HL-60/S4 treated with retinoic acid at 250 ng/mL for 4 days and 3 days (cell line): ENCODE measurements around the gene HMGCS2.
"Not testable (repeated sequence)": the region's sequence is repeated elsewhere in the genome, so short reads cannot be mapped to it uniquely, and the experiment has no call there.

Experiments used
- in situ Hi-C: fragments of 300-500 bp; cut with MboI; formaldehyde crosslinking; loops from 2 replicates; pipeline ENCODE4 v1.7.0; 2022; ENCODE audit warnings: low sequenced_read_pairs

Gene HMGCS2

GRCh38 chr1:119790451-119791198 lies 21.9 kb upstream of the HMGCS2 start:
- in situ Hi-C loops, result no loop called here

GRCh38 chr1:119787776-119788175 lies 19.1 kb upstream of the HMGCS2 start:
- in situ Hi-C loops, result no loop called here

GRCh38 chr1:119786473-119787050 lies 17.9 kb upstream of the HMGCS2 start:
- in situ Hi-C loops, result not testable (repeated sequence)

DNA sequence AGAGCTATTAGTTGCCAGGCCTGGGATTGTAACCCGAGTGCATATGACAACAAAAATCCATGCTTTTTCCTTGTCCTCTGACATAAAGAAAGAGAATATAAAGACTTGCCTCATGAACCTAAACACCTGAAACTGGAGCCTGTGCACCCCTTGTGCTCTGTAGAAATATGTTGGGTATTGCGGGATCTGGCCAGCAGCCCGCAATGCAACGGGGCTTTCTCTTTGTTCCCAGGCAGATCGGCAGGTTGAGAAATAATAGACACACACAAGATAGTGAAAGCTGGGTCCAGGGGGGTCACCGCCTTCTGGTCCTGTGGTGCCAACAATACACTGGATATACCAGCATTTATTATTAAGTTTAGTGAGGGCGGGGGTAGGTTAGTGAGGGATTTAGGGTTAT lies 17.3 kb upstream of the HMGCS2 start:
- in situ Hi-C loops, result not testable (repeated sequence)

DNA sequence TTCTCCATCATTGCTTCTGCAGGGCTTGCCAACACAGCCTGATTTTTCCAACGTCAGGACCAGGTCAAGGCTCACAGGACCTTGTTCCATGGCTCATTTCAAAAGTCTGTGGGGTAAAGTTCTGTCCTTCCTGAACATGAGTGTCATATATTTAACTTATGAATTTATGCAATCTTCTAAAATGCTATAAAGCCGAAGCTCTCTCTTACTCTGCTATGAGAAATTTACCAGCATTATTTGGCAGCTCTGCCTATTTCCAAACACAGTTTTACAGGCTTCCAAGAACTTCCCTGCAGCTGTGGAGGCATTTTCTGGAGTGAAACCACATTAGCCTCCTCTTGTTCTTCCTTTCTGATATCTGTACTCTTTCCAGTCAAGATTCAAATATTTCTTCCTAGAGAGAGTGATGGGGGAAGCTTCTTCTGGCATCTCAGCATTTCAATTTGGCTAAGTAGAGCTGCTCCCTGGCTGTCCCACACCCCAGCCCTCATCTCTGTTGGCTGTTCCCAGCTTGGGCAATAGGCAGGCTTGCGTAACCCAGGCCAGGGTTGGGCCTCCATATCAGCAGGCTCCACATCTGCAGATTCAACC lies 15.6 kb upstream of the HMGCS2 start:
- in situ Hi-C loops, result no loop called here

DNA sequence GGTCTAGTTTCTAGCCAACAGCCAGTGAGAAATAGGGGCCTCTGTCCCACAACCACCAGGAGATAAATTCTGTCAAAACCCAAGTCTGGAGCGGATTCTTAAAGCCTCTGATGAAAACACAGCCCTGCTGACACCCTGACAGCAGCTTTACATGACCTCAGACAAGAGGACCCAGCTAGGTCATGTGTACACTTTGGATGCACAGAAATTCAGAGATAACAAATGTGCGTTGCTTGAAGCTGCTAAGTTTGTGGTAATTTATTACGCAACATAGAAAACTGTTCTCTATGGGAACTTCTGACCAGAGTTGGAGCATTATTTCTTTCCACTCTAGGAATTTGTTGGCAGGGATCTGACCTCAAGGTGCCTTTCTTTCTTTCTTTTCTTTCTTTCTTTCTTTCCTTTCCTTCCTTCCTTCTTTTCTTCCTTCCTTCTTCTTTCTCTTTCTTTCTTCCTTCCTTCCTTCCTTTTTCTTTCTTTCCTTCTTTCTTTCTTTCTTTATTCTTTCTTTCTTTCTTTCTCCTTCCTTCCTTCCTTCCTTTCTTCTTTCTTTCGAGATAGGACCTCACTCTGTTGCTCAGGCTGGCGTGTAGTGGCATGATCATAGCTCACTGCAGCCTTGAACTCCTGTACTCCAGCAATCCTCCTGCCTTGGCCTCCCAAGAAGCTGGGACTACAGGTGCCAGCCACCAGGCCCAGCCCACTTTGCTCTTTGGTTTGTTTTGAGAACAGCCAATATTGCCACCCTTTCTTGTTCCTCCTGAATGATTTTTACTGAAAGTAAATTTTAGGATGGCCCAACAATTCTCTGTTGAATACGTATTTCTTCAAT lies 14.9 kb upstream of the HMGCS2 start:
- in situ Hi-C loops, result no loop called here

GRCh38 chr1:119782631-119783325 lies 14.1 kb upstream of the HMGCS2 start:
- in situ Hi-C loops, result no loop called here

- in situ Hi-C loops, result no loop called here
These were observed 12.9 kb upstream of the HMGCS2 start for GRCh38 chr1:119781434-119782210.

- in situ Hi-C loops, result no loop called here
These were observed 11.2 kb upstream of the HMGCS2 start for GRCh38 chr1:119779869-119780356.

- in situ Hi-C loops, result no loop called here
These were observed 10.3 kb upstream of the HMGCS2 start for GRCh38 chr1:119778886-119779560.

DNA sequence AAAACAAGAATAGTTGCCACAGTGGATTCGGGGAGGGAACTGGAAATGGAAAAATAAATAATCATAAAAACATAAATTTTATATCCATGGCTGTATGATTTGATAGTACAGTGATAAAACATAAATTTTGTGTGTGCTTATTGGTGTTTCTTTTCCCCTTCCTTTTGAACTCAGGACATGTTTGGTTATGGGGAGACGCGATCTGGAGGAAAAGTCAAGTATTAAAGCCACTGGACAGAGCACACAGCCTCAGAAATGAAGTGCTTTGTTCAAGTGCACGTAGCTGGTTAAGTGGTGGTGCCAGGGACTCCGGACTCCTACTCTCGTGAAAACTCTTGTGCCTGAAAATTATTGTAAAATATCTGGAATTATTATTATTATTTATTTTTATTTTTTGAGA lies 9.7 kb upstream of the HMGCS2 start:
- in situ Hi-C loops, result no loop called here

- in situ Hi-C loops, result no loop called here
These were observed 6.2 kb upstream of the HMGCS2 start for GRCh38 chr1:119774746-119775490.

DNA sequence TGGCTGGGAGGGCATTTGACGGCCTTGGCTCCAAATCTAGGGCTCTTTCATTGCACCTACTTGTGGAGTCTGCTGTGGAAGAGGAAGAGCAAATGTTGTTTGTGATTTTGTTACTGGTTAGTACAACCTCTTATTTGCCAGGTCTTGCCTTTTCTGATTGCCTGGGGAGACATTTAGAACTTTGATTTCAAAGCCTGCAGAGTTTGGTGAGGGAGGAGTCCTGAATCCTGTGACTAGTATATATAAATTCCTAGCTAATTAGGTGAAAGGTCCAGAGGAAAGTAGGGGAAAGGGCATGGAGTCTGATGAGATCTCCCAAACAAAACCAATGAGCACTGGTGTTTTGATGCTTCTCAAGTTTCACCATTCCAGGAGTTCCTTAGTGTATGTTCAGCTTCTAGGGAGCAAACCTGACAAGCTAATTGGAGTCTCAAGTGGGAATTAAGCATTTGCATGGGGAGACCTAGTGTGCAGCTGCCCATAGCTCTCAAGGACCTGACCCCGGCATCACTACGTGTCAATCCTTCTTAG lies 5.1 kb upstream of the HMGCS2 start:
- in situ Hi-C loops, result no loop called here

DNA sequence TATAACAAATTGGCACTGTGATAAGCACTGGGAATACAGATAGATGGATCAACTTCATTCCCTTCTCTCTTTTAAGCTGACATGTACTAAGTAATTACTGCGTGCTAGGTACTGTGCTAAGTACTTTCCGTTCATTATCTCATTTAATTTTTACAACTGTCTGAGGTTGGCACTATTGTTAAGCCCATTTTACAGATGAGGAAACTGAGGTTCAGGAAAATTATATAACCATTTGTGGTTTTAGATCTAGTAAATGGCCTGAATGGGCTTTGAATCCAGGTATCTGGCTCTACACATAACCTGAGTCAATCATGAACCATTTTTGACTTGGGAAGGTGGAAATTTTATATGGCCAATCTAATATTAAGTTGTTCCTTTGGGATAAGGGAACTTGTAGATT lies 3.6 kb upstream of the HMGCS2 start:
- in situ Hi-C loops, result no loop called here

DNA sequence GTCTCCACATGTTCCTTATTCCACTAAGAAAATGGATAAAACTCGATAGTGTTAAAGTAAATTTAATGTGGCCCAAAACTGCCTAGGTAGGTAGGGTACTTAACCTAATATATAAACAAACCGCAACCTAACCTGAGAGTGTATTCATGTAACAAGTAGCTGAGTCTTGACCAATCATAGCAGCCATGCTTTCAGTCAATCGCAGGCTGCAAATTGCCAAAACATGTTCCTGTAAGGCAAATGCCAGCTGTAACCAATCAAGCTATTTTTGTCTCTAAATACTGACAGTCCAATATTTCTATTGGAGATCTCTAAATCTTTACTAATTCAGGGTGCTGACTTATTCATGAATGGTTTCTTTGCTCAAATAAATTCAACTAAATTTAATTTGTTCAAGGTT lies 3.1 kb upstream of the HMGCS2 start:
- in situ Hi-C loops, result no loop called here

- in situ Hi-C loops, result no loop called here
These were observed 2.3 kb upstream of the HMGCS2 start for GRCh38 chr1:119771016-119771415.

- in situ Hi-C loops, result no loop called here
These were observed 1.2 kb downstream of the HMGCS2 start for GRCh38 chr1:119767486-119767885.

- in situ Hi-C loops, result no loop called here
These were observed 2.3 kb downstream of the HMGCS2 start for GRCh38 chr1:119766374-119766794.
